Ishikawa (cell line): ENCODE measurements around the gene CBX3.

ENCODE experiments used
- CEBPB ChIP-seq: IDR thresholded peaks from 2 replicates; pipeline ENCODE4 v1.6.1; 2012
- CREB1 ChIP-seq: IDR thresholded peaks from 2 replicates; pipeline ENCODE4 v1.6.1; 2012; ENCODE audit warnings: low read depth
- EGR1 ChIP-seq: IDR thresholded peaks from 2 replicates; pipeline ENCODE4 v1.6.1; 2012
- EP300 ChIP-seq: IDR thresholded peaks from 2 replicates; pipeline ENCODE4 v1.6.1; 2012; ENCODE audit warnings: borderline replicate concordance
- FOXM1 ChIP-seq: IDR thresholded peaks from 2 replicates; pipeline ENCODE4 v1.6.1; 2012; ENCODE audit warnings: low read depth, borderline replicate concordance
- MAX ChIP-seq: IDR thresholded peaks from 2 replicates; pipeline ENCODE4 v1.6.1; 2012
- NFIC ChIP-seq: IDR thresholded peaks from 2 replicates; pipeline ENCODE4 v1.6.1; 2012
- RAD21 ChIP-seq: IDR thresholded peaks from 2 replicates; pipeline ENCODE4 v1.6.1; 2012; ENCODE audit warnings: low read depth
- REST ChIP-seq: IDR thresholded peaks from 2 replicates; pipeline ENCODE4 v1.6.1; 2012; ENCODE audit warnings: low read depth, mild to moderate bottlenecking
- TAF1 ChIP-seq: IDR thresholded peaks from 2 replicates; pipeline ENCODE4 v1.6.1; 2012; ENCODE audit warnings: low read depth, mild to moderate bottlenecking
- TCF12 ChIP-seq: IDR thresholded peaks from 2 replicates; pipeline ENCODE4 v1.6.1; 2012; ENCODE audit warnings: low read depth
- TEAD4 ChIP-seq: IDR thresholded peaks from 2 replicates; pipeline ENCODE4 v1.6.1; 2012
- USF1 ChIP-seq: IDR thresholded peaks from 2 replicates; pipeline ENCODE4 v1.6.1; 2012
- YY1 ChIP-seq: IDR thresholded peaks from 2 replicates; pipeline ENCODE4 v1.6.1; 2012; ENCODE audit warnings: low read depth
- ZBTB7A ChIP-seq: IDR thresholded peaks from 2 replicates; pipeline ENCODE4 v1.6.1; 2012; ENCODE audit warnings: low read depth

Gene CBX3

GRCh38 chr7:26167303-26167934 is 34.1 kb upstream of the CBX3 start:
- TF ChIP-seq EP300 (no peak), TEAD4 (no peak), RAD21 (no peak), REST (no peak), MAX (no peak), YY1 (no peak), FOXM1 (no peak), CREB1 (no peak), ZBTB7A (no peak), TCF12 (no peak), CEBPB (no peak), EGR1 (no peak), NFIC (no peak), TAF1 (no peak), USF1 (no peak)

- TF ChIP-seq NFIC (no peak), YY1 (no peak), TEAD4 (no peak), RAD21 (no peak), REST (no peak), CEBPB (no peak), EGR1 (no peak), TAF1 (no peak), TCF12 (no peak), FOXM1 (no peak), EP300 (no peak), USF1 (no peak), MAX (no peak), CREB1 (no peak), ZBTB7A (no peak)
These were observed 33.0 kb upstream of the CBX3 start for GRCh38 chr7:26168458-26169023.

- no peak for TF ChIP-seq EGR1
- TF ChIP-seq TAF1, result no peak
- TF ChIP-seq RAD21, result no peak
- no peak for TF ChIP-seq TCF12
- no peak for TF ChIP-seq TEAD4
- TF ChIP-seq USF1, result no peak
- no peak for TF ChIP-seq EP300
- no peak for TF ChIP-seq FOXM1
- TF ChIP-seq CEBPB, result no peak
- TF ChIP-seq CREB1, result no peak
- TF ChIP-seq YY1, result no peak
- no peak for TF ChIP-seq ZBTB7A
- no peak for TF ChIP-seq REST
- no peak for TF ChIP-seq NFIC
These were observed 32.3 kb upstream of the CBX3 start for GRCh38 chr7:26169271-26169670.

GRCh38 chr7:26170663-26171062 is 30.9 kb upstream of the CBX3 start:
- TF ChIP-seq MAX, result no peak
- no peak for TF ChIP-seq NFIC
- no peak for TF ChIP-seq TCF12
- TF ChIP-seq TEAD4, result no peak
- no peak for TF ChIP-seq CREB1
- no peak for TF ChIP-seq RAD21
- TF ChIP-seq YY1, result no peak
- TF ChIP-seq TAF1, result no peak
- TF ChIP-seq USF1, result no peak
- TF ChIP-seq FOXM1, result no peak
- TF ChIP-seq CEBPB, result no peak
- no peak for TF ChIP-seq EP300
- no peak for TF ChIP-seq EGR1
- no peak for TF ChIP-seq REST
- no peak for TF ChIP-seq ZBTB7A
